Vagina (tissue), 2 donors: ENCODE measurements around the gene UNC45A.

Experiments
- CTCF ChIP-seq, 3 experiments: fragments of 450-650 bp in 2 of 3; fragments of 200-600 bp in 1 of 3; sonication (generic) in 1 of 3; IDR thresholded peaks; one replicate each; pipeline ENCODE4 v1.5.1; 2017 to 2019; ENCODE audit warnings: antibody characterized with exemption in 3 of 3, mild to moderate bottlenecking in 2 of 3, moderate library complexity in 2 of 3
- POLR2A ChIP-seq, 2 donors: fragments of 450-650 bp; IDR thresholded peaks; one replicate each; pipeline ENCODE4 v1.6.1; 2017; ENCODE audit warnings: antibody characterized with exemption in 2 of 2, mild to moderate bottlenecking in 2 of 2, moderate library complexity in 2 of 2
- POLR2AphosphoS5 ChIP-seq, 2 donors: sonication (generic); formaldehyde crosslinking; IDR thresholded peaks; one replicate each; pipeline ENCODE4 v1.9.0; 2017; ENCODE audit warnings: antibody characterized with exemption in 2 of 2, mild to moderate bottlenecking in 2 of 2, low read depth in 1 of 2; ENCODE audit not compliant: insufficient read depth in 1 of 2

- TF ChIP-seq CTCF (IDR thresholded peaks at IDR 0.05), result no peak
- no peak for TF ChIP-seq POLR2A (IDR thresholded peaks at IDR 0.05)
- no peak for TF ChIP-seq POLR2AphosphoS5 (IDR thresholded peaks at IDR 0.05; ENCODE audit: insufficient read depth in 1 of 2, low read depth in 1 of 2)
Measured at GRCh38 chr15:90887037-90887481, 48.0 kb upstream of the UNC45A start.
